GM19324 (cell line): ENCODE results near the gene PJVK.
"Not testable (repeated sequence)": the region's sequence is repeated elsewhere in the genome, so short reads cannot be mapped to it uniquely, and the experiment has no call there.

Source experiments
- ATAC-seq: cut with Tn5 transposase; IDR thresholded peaks from one replicate; pipeline ENCODE4 v1.9.1; 2021; ENCODE audit warnings: mild to moderate bottlenecking, moderate library complexity; ENCODE audit not compliant: unreplicated experiment, low FRiP score

The PJVK gene

GRCh38 chr2:178428396-178428806 lies 22.8 kb upstream of the PJVK start:
- ATAC-seq: no peak

- ATAC-seq: no peak
Observed at GRCh38 chr2:178429336-178429735, 21.8 kb upstream of the PJVK start.

DNA sequence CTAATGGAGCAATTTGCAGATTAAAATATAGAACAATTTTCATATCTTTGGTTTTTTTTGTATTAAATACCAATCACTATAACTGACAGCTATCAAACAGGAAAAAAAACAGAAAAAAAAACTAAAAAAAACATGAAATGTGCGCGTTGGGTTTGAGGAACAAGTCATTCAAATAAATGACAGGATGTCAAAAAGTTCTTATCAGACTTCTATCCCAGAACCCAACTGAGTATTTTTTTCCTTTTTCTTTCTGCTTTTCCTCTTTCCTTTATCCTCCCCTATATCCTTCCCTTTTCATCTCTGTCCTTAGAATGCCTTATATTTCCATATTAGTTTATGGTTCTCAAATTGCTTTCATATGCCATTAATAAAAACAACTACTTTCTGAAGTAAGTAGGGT lies 14.5 kb upstream of the PJVK start:
- no peak for ATAC-seq

GRCh38 chr2:178441426-178441825 lies 9.8 kb upstream of the PJVK start:
- ATAC-seq: no peak

- no peak for ATAC-seq
Observed at GRCh38 chr2:178448968-178449661, 2.1 kb upstream of the PJVK start.

DNA sequence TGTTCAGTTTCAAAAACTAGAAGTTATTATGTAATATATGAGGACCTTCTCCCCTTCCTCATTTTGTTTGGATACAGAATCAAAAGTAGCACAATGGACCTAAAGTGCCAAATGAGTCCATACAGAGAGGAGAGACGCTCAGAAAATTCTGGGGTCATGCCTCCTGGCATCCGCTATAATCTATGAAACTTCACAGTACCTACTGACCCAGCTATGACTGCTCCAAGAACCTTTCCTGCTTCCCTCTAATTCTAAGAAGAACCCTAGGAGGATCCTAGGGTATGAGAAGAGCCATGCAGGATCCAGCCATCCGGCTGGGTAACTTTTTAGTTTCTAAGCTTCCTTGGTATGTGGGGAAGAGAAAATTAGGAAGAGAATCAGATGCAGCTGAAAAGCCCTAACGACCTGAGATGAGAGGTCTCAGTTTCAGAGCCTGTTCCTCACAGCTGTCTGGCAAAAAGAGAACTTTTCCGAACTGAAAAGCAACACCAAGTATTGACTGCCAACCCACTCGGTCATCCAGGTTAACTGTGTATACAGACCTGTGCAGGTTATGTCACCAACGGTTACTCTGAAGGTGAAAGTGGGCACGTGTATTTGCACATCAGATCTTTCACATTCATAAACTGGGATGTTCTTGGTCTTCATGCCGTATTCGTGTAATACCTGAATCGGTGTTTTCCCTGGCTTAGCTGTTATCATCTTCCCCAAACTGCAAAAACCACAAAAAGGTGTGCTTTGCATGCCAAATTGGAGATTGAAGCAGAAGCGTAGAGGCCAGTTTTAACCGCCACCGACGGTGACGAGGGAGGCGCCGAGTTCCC lies 1.3 kb upstream of the PJVK start:
- peak; percentile 6 for ATAC-seq

GRCh38 chr2:178450524-178450773 lies 729 bp upstream of the PJVK start:
- peak; percentile 58 for ATAC-seq

DNA sequence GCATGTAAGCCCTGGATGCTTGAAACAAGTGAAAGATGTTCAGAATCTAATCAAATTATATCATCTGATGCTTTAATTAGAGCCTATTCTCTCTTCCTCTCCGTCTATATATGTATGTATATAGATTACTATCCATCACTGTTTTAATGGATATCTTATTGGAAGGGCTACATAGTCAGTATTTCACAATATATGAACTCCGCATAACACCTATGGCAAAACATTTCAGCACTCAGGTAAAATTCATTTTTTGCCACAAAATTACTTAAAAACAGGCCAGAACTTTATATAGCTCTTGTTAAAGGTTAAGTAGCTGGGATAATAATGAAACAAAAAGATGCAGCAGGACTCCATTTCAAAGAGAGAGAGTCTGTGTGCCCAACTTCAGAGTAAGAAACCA lies 1.2 kb downstream of the PJVK start:
- no peak for ATAC-seq

DNA sequence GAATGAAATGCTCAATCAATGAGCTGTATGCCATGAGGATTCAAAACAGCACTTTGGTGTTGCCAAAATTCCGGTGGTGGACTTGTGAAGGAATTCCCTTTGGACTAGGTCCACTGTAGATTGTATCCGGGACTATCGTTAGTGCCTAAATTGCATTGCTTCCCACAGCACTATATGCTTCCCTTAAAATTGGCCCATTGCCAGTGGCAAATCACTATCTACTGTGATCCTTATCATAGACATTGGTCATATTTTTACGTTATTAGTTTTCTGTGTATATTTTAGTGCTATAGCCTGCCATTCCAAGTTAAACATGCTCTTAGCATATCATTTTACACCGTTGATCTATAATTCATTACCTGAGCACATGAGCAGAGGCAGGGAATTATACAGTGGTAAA lies 1.7 kb downstream of the PJVK start:
- no peak for ATAC-seq

- ATAC-seq: no peak
Observed at GRCh38 chr2:178455947-178456346, 4.8 kb downstream of the PJVK start.

DNA sequence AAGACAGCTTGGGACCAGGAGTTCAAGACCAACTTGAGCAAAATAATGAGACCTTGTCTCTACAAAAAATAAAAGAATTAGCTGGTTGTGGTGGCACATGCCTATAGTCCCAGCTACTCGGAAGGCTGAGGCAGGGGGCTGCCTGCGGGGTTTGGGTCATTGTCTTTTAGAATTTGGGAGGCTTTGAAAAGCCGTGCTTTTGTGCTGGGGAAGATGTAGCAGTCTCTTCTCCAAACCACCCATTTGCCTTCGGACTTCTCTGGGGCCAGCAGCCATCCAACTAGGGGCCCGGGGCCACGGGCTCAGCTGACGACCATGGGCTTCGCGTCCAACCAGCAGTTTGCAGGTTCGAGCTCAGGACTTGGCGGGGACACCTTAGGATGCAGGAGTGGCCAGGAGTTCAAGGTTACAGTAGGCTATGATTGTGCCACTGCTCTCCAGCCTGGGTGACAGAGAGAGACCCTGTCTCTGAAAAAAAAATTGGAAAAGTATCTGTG lies 6.3 kb downstream of the PJVK start:
- no peak for ATAC-seq

- no peak for ATAC-seq
Observed at GRCh38 chr2:178469219-178469849, 18.2 kb downstream of the PJVK start.

DNA sequence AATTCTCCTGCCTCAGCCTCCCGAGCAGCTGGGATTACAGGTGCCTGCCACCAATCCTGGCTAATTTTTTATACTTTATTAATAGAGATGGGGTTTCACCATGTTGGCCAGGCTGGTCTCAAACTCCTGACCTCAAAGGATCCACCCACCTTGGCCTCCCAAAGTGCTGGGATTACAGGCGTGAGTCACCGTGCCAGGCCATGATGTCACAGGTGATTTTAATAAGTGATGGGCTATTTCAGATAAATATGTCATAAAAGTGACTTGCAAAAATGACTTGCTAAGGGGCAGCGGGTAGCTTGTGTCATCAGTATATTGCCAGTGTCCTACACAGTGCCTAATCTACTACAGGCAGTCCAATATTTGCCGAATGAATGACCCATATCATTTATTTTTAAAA lies 20.1 kb downstream of the PJVK start:
- ATAC-seq: not testable (repeated sequence)

DNA sequence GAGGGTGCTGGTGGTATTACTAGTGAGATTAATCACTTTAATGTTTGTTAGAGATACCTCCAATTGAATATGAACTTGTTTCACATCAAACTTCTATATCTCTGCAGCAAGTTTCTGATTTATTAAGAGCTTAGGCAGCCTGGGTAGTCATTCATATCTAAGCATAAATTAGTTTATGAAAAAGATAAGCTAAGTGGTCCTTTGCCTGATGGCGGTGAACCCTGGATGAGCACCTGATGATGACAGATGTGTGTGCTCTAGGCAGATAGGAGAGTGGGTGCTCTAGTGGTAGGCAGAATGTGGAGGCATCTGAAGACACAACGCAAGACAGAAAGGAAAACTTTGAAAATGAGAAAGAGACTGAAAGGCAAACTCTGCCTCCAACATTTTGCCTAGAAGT lies 22.2 kb downstream of the PJVK start:
- ATAC-seq: no peak

DNA sequence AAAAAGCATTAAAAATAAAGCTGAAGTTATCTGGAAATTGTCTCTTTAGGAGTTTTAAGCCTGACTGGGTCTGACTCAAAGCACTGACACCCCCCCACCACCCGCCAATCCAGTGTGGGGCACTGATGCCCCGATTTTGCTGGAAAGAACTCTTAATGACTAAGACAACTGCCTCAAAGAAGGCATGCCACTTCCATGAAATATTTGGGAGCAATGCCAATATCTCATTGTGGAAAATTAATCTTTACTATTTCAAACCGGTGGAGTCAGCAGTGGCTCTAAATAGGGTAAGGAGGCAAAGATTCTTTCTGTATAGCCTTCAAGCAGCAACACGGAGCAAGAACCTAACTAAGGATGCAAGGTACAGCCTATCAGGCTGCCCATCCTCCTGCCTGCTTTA lies 22.8 kb downstream of the PJVK start:
- ATAC-seq: no peak

DNA sequence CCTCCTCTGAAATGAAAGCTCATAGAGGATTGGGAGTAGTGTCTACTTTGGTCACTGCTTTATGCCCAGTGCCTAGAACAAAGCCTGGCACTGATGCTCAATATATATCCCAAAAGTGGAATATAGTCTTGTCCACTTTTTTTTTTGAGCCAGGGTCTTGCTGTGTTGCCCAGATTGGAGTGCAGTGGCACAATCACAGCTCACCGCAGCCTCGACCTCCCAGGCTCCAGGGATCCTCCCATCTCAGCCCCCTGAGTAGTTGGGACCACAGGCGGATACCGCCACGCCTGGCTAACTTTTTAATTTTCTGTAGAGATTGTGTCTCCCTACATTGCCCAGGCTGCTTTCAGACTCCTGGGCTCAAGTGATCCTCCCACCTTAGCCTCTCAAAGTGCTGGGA lies 23.4 kb downstream of the PJVK start:
- ATAC-seq: no peak

DNA sequence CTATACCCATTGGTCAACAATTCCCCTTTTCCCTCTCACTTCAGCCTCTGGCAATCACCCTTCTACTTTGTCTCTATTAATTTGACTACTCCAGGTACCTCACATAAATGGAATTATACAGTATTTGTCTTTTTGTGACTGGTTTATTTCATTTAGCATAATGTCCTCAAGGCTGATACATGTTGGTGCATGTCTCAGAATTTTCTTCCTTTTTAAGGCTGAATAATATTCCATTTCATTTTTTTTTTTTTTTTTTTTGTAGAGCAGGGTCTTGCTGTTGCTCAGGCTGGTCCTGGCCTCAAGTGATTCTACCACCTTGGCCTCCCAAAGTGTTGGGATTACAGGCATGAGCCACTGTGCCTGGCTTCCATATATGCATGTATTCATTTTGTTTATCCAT lies 25.3 kb downstream of the PJVK start:
- ATAC-seq: no peak

DNA sequence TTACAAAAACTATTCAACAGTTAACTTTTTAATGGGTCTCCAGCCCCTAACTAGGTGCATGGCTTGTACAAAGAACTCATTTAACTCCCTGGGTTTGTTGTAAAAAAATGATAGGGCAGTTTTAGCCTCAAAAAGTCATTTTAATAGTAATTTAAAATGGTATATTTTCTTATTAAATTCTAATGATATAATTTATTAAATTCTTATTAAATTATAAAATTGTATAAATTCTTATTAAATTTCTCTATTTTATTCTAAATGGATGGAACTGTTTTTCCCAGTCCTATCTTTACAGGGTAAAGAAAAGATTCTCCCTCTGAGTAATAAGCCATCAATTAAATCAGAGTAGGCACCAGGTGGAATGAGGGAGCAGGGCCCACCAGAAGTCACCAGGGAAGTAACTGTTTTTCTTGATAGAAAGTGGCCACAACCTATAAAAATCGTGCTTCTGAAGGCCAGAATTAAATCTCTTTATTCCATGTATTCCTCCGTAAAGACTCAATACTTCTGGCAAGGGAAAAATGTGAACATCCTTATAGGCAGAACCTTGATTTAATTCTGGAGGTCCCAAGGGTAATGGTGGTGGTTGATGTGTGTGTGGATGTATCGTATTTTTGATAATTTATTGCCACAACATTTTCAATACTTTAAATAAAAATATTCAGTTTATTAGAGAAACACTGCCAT lies 26.4 kb downstream of the PJVK start:
- ATAC-seq: no peak

GRCh38 chr2:178478130-178478438 lies 26.9 kb downstream of the PJVK start:
- ATAC-seq: peak; percentile 5

DNA sequence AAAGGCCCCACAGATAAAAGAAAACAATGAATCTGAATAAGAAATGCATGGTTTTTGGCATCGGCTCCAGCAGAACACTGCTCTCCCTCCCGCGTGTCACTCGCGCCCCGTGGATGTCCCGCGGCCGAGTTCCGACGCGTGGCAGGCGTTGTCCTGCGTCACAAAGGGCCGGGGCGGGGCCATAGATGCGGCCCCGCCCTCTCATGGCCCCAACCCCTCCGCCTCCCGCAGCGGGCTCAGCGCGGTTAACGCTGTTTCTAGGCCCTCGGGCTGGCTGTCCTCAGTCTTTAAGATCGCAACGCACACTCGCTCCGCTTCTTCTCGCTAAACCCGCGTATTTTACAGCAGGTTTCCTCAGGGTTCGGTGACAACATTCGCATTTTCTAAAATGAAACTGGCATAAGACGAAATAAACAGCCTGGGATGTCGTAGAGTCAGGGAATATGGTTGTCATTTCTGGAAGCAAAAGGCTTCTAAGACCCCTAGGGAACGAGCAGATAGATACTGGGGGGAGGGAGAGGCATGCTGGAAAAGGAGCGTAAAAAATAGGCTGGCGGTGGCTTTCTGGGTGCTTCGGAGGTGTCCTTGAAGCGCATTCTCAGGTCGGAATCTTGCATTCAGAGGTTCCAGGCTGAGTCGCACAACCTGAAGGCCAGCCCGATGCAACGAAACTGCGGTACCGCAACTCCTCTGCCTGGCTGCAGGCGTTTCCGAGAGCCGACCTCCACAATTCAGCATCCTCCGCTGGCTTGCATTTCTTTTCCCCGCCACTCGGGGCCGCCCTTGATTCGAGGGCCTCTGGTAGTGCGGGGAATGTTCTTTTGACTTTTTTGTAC lies 27.5 kb downstream of the PJVK start, which contains the start of gene FKBP7:
TSS of gene FKBP7 (minus strand) at position 162 of the 836 bp plus-strand sequence. CDS start at position 61, 101 bp downstream.
- peak; percentile 70 for ATAC-seq
